K562 (cell line): ENCODE measurements around the gene THSD8. TPM values are rescaled to one million over a fixed set of nuclear protein-coding genes. Genes with fewer than 3 reads are reported as not detected.
A peak's percentile ranks its signal among the peaks of the same experiment; 100 is the strongest.

Experiments used
- ASH1L ChIP-seq: fragments of 450-650 bp; IDR thresholded peaks from 2 replicates; pipeline ENCODE4 v1.6.1; 2018; ENCODE audit warnings: borderline replicate concordance, mild to moderate bottlenecking, low read depth; ENCODE audit not compliant: partially characterized antibody
- CBX1 ChIP-seq: sonication (generic); IDR thresholded peaks from 2 replicates; pipeline ENCODE4 v1.6.1; 2016; ENCODE audit warnings: antibody characterized with exemption, low read depth, mild to moderate bottlenecking
- ETV6 ChIP-seq, 3 experiments: fragments of 150-350 bp in 1 of 3; sonication (generic) in 1 of 3; formaldehyde crosslinking in 1 of 3; IDR thresholded peaks; 2 replicates each; pipeline versions ENCODE4 v1.6.1 to v1.8.0; 2014 to 2022; ENCODE audit warnings: borderline replicate concordance in 2 of 3, low read depth in 2 of 3, antibody characterized with exemption in 1 of 3, low read length in 1 of 3, mild to moderate bottlenecking in 1 of 3, missing genetic modification reagents in 1 of 3
- FOS ChIP-seq: IDR thresholded peaks from 3 replicates; pipeline ENCODE4 v1.6.1; 2011; ENCODE audit not compliant: insufficient read length; ENCODE audit errors: extremely low read depth
- FOXJ2 ChIP-seq: fragments of 200-800 bp; sonication (Bioruptor generic); IDR thresholded peaks from 2 replicates; pipeline ENCODE4 v1.6.1; 2016; ENCODE audit warnings: missing genetic modification characterization, missing compliant biosample characterization
- HCFC1 ChIP-seq: IDR thresholded peaks from 2 replicates; pipeline ENCODE4 v1.6.1; 2012; ENCODE audit warnings: low read depth, low read length, improper control_type of control experiment
- HNRNPK ChIP-seq: fragments of 200-400 bp; formaldehyde crosslinking; IDR thresholded peaks from one replicate; pipeline ENCODE4 v1.6.1; 2018; ENCODE audit warnings: mild to moderate bottlenecking, low read depth, low read length; ENCODE audit not compliant: poor library complexity, severe bottlenecking
- MAFF ChIP-seq: IDR thresholded peaks from 2 replicates; pipeline ENCODE4 v1.6.1; 2012; ENCODE audit warnings: low read length, improper control_type of control experiment
- MAZ ChIP-seq, 2 experiments: fragments of 450-650 bp in 1 of 2; sonication (generic) in 1 of 2; formaldehyde crosslinking; IDR thresholded peaks in 1 of 2; conservative IDR thresholded peaks in 1 of 2; 2 replicates each; pipeline versions ENCODE4 v1.4.0 to v1.5.0; 2020; ENCODE audit warnings: mild to moderate bottlenecking in 1 of 2, missing genetic modification reagents in 1 of 2
- MEF2A ChIP-seq: IDR thresholded peaks from 2 replicates; pipeline ENCODE4 v1.6.1; 2011; ENCODE audit warnings: low read depth, mild to moderate bottlenecking, low read length, moderate library complexity; ENCODE audit not compliant: control insufficient read depth
- MTA3 ChIP-seq: fragments of 450-650 bp; formaldehyde crosslinking; IDR thresholded peaks from 2 replicates; pipeline ENCODE4 v1.6.1; 2017; ENCODE audit warnings: mild to moderate bottlenecking, borderline replicate concordance
- MYNN ChIP-seq, 2 experiments: sonication (generic); formaldehyde crosslinking in 1 of 2; IDR thresholded peaks; 2 replicates each; pipeline versions ENCODE4 v1.5.0 to v1.6.1; 2016 to 2020; ENCODE audit warnings: antibody characterized with exemption in 1 of 2, missing genetic modification reagents in 1 of 2
- PKNOX1 ChIP-seq: fragments of 450-650 bp; IDR thresholded peaks from 2 replicates; pipeline ENCODE4 v1.6.1; 2016
- PRPF4 ChIP-seq: fragments of 200-400 bp; formaldehyde crosslinking; IDR thresholded peaks from one replicate; pipeline ENCODE4 v1.6.1; 2017; ENCODE audit warnings: low read length, low read depth, mild to moderate bottlenecking; ENCODE audit not compliant: insufficient read depth, poor library complexity, severe bottlenecking
- U2AF1 ChIP-seq: fragments of 200-400 bp; formaldehyde crosslinking; optimal IDR thresholded peaks from 2 replicates; pipeline ENCODE3; 2017; ENCODE audit warnings: mild to moderate bottlenecking, low read depth, low read length, moderate library complexity
- XRCC4 ChIP-seq: IDR thresholded peaks from one replicate; pipeline ENCODE4 v1.6.1; 2011; ENCODE audit not compliant: insufficient read depth, insufficient read length; ENCODE audit errors: extremely low read depth
- ZEB2 ChIP-seq: fragments of 450-650 bp; IDR thresholded peaks from 2 replicates; pipeline ENCODE4 v1.6.1; 2016
- ZNF655 ChIP-seq: fragments of 250-450 bp; sonication (Bioruptor Pico); IDR thresholded peaks from 2 replicates; pipeline ENCODE4 v1.5.0; 2021
- ZNF740 ChIP-seq, 3 experiments: fragments of 200-800 bp in 1 of 3; sonication (Bioruptor generic) in 1 of 3; sonication (generic) in 1 of 3; formaldehyde crosslinking in 1 of 3; IDR thresholded peaks; 2 replicates each; pipeline versions ENCODE4 v1.6.1 to v1.8.0; 2016 to 2022; ENCODE audit warnings: mild to moderate bottlenecking in 2 of 3, missing compliant biosample characterization in 2 of 3, missing genetic modification characterization in 2 of 3, missing genetic modification reagents in 1 of 3
- polyA plus RNA-seq, 8 experiments: library from polyadenylated mRNA; depleted of rRNA in 4 of 8; stranded (reverse) in 5 of 8; unstranded in 3 of 8; fragments of >200 nt; fragmentation: Nextera tagmentation in 2 of 8; fragmentation: Illumina TruSeq in 1 of 8; extraction: Ambion mirVana in 2 of 8; extraction: Trizol in 1 of 8; gene quantifications; 2 replicates each; pipeline versions ENCODE4 v1.2.1 to v1.2.3, GENCODE V29; 2011 to 2014; ENCODE audit warnings: inconsistent platforms in 1 of 8, missing spikeins in 1 of 8
- total RNA-seq, 7 experiments: library from RNA; depleted of rRNA in 6 of 7; stranded (reverse); fragments of >200 nt in 6 of 7; fragmentation: Illumina TruSeq in 2 of 7; extraction: Trizol in 2 of 7; gene quantifications; 2 replicates each; pipeline versions ENCODE4 v1.2.1 to v1.2.3, GENCODE V29; 2011 to 2021; ENCODE audit warnings: low replicate concordance in 1 of 7

THSD8 gene
- total and polyA plus RNA-seq, 9 of the 15 experiments (the other 6 are each of a cell fraction or from before 2014, with no cell fraction given) = 8.4 to 42.4 (median 19.9) TPM; not detected in 2

GRCh38 chr19:12796146-12797071 lies 5.5 kb upstream of the THSD8 start (continued):
- TF ChIP-seq U2AF1 = no peak
- no peak for TF ChIP-seq FOS
- no peak for TF ChIP-seq ASH1L
- no peak for TF ChIP-seq MAFF
- TF ChIP-seq FOXJ2 (tag) = no peak
- no peak for TF ChIP-seq ZEB2
- no peak for TF ChIP-seq PRPF4
- TF ChIP-seq ETV6 (IDR thresholded peaks at IDR 0.05; ENCODE audit: borderline replicate concordance in 1 of 2, low read depth in 2 of 2, low read length in 1 of 2) = no peak
- TF ChIP-seq ETV6 (CRISPR knock-in tag; IDR thresholded peaks at IDR 0.05; ENCODE audit: borderline replicate concordance) = no peak
- TF ChIP-seq MTA3 = no peak; the same call in 1 of the 2 replicates
- TF ChIP-seq MEF2A = no peak
- no peak for TF ChIP-seq HNRNPK
- no peak for TF ChIP-seq PKNOX1
- no peak for TF ChIP-seq XRCC4
- TF ChIP-seq MYNN (IDR thresholded peaks at IDR 0.05) = 0 out of 2 replicates have a peak, but pooled peaks have one; percentile 33
- no peak for TF ChIP-seq MYNN (CRISPR knock-in tag; IDR thresholded peaks at IDR 0.05)
- TF ChIP-seq MAZ (CRISPR knock-in tag; conservative IDR thresholded peaks at IDR 0.05 in 1 of 2, IDR thresholded peaks at IDR 0.05 in 1 of 2) = peak; percentile 65 to 74; a peak in 3 of 4 replicates
- TF ChIP-seq ZNF740 (CRISPR knock-in tag; IDR thresholded peaks at IDR 0.05) = no peak
- TF ChIP-seq ZNF740 (tag; IDR thresholded peaks at IDR 0.05) = no peak
- no peak for TF ChIP-seq CBX1
- TF ChIP-seq HCFC1 = no peak
- no peak for TF ChIP-seq ZNF655 (CRISPR knock-in tag)
